ENCODE results near the gene SPN. TPM values are rescaled to one million over a fixed set of nuclear protein-coding genes. Genes with fewer than 3 reads are reported as not detected.
A peak's percentile ranks its signal among the peaks of the same experiment; 100 is the strongest.

Gene SPN
- total RNA-seq, 1 experiment from 2014 or later: not detected

GRCh38 chr16:29683543-29684090 is 20.6 kb downstream of the SPN start:
- H3K36me3 ChIP-seq (ENCODE audit: insufficient read depth, low read length, poor library complexity, severe bottlenecking): no peaks in the 10 kb centered on the region
- no peak overlapping the region for H3K4me3 ChIP-seq (ENCODE audit: low read depth, low read length, poor library complexity, severe bottlenecking)
- H3K27me3 ChIP-seq (replicated peaks; ENCODE audit: insufficient read depth, low read depth, low read length, poor library complexity): no peaks in the 10 kb centered on the region
- no peak for DNase-seq (ENCODE audit: low spot score)
- POLR2A ChIA-PET (ENCODE audit: low non-redundant PET): no interaction called here
- H3K27ac ChIP-seq (ENCODE audit: low read depth, low read length, poor library complexity, severe bottlenecking): no peak overlapping the region
- CTCF ChIA-PET: no interaction called here
- peaks cover 16% of the 10 kb centered on the region for H3K4me1 ChIP-seq (ENCODE audit: insufficient read depth, low read length, poor library complexity, severe bottlenecking)
- TF ChIP-seq EZH2 (IDR thresholded peaks at IDR 0.05; ENCODE audit: borderline replicate concordance, low read depth, low read length, poor library complexity, severe bottlenecking): no peak
- no peak for TF ChIP-seq CTCF (conservative IDR thresholded peaks at IDR 0.05; ENCODE audit: low read depth, low read length)
- no peaks in the 10 kb centered on the region for H3K9me3 ChIP-seq (ENCODE audit: low read depth, low read length, poor library complexity, severe bottlenecking)
- no TSS peak for BruUV-seq (replicated peaks)
- intact Hi-C loops (cut with micrococcal nuclease; ENCODE audit: unreplicated experiment): no loop called here

GRCh38 chr16:29684679-29685078 is 21.6 kb downstream of the SPN start:
- Histone ChIP-seq H3K36me3 (ENCODE audit: insufficient read depth, low read length, poor library complexity, severe bottlenecking) (no peaks in the 10 kb centered on the region), H3K9me3 (ENCODE audit: low read depth, low read length, poor library complexity, severe bottlenecking) (no peaks in the 10 kb centered on the region), H3K27ac (ENCODE audit: low read depth, low read length, poor library complexity, severe bottlenecking) (peak overlapping the region; percentile 57), H3K27me3 (replicated peaks; ENCODE audit: insufficient read depth, low read depth, low read length, poor library complexity) (no peaks in the 10 kb centered on the region), H3K4me1 (ENCODE audit: insufficient read depth, low read length, poor library complexity, severe bottlenecking) (peaks cover 7% of the 10 kb centered on the region), H3K4me3 (ENCODE audit: low read depth, low read length, poor library complexity, severe bottlenecking) (no peak overlapping the region)
- peak; percentile 72 for DNase-seq (ENCODE audit: low spot score)
- POLR2A ChIA-PET (ENCODE audit: low non-redundant PET): no interaction called here
- TF ChIP-seq CTCF (conservative IDR thresholded peaks at IDR 0.05; ENCODE audit: low read depth, low read length) (no peak), EZH2 (IDR thresholded peaks at IDR 0.05; ENCODE audit: borderline replicate concordance, low read depth, low read length, poor library complexity, severe bottlenecking) (no peak)
- BruUV-seq (replicated peaks): no TSS peak
- CTCF ChIA-PET: interaction anchor here (0.6 kb wide), 1 partner anchor 31 kb away, joined by 3 read pairs; no protein-coding TSS in a partner anchor
- intact Hi-C loops (cut with micrococcal nuclease; ENCODE audit: unreplicated experiment): no loop called here

GRCh38 chr16:29686740-29687332 is 23.8 kb downstream of the SPN start:
- no peak for DNase-seq (ENCODE audit: low spot score)
- Histone ChIP-seq H3K27ac (ENCODE audit: low read depth, low read length, poor library complexity, severe bottlenecking) (no peak overlapping the region), H3K27me3 (replicated peaks; ENCODE audit: insufficient read depth, low read depth, low read length, poor library complexity) (no peaks in the 10 kb centered on the region), H3K36me3 (ENCODE audit: insufficient read depth, low read length, poor library complexity, severe bottlenecking) (no peaks in the 10 kb centered on the region), H3K9me3 (ENCODE audit: low read depth, low read length, poor library complexity, severe bottlenecking) (no peaks in the 10 kb centered on the region), H3K4me1 (ENCODE audit: insufficient read depth, low read length, poor library complexity, severe bottlenecking) (peaks cover 7% of the 10 kb centered on the region), H3K4me3 (ENCODE audit: low read depth, low read length, poor library complexity, severe bottlenecking) (no peak overlapping the region)
- TF ChIP-seq EZH2 (IDR thresholded peaks at IDR 0.05; ENCODE audit: borderline replicate concordance, low read depth, low read length, poor library complexity, severe bottlenecking) (no peak), CTCF (conservative IDR thresholded peaks at IDR 0.05; ENCODE audit: low read depth, low read length) (no peak)
- no TSS peak for BruUV-seq (replicated peaks)
- CTCF ChIA-PET: no interaction called here
- intact Hi-C loops (cut with micrococcal nuclease; ENCODE audit: unreplicated experiment): no loop called here
- POLR2A ChIA-PET (ENCODE audit: low non-redundant PET): no interaction called here

Data from A673 (cell line).